Liver (tissue), 9 donors: ENCODE measurements around the gene LINC00305. TPM values are rescaled to one million over a fixed set of nuclear protein-coding genes. Genes with fewer than 3 reads are reported as not detected.

Experiments used
- DNase-seq: peaks from one replicate; pipeline ENCODE4 v3.0.0-alpha.2; 2017; ENCODE audit warnings: low spot score
- H3K27ac ChIP-seq, 2 donors: one replicate each; pipeline ENCODE4 v1.7.0; 2013; ENCODE audit warnings: inconsistent platforms in 2 of 2, low read length in 2 of 2, control low read depth in 1 of 2, low read depth in 1 of 2, mild to moderate bottlenecking in 1 of 2
- H3K27me3 ChIP-seq, 4 donors: one replicate each; pipeline versions ENCODE4 v1.6.1 to v1.7.0; 2013; ENCODE audit warnings: low read length in 3 of 4, inconsistent platforms in 1 of 4, mild to moderate bottlenecking in 1 of 4, moderate library complexity in 1 of 4; ENCODE audit not compliant: control insufficient read depth in 4 of 4, insufficient read depth in 4 of 4
- H3K36me3 ChIP-seq, 4 donors: one replicate each; pipeline versions ENCODE4 v1.6.1 to v1.7.0; 2013; ENCODE audit warnings: low read length in 3 of 4, mild to moderate bottlenecking in 3 of 4, low read depth in 1 of 4, moderate library complexity in 1 of 4; ENCODE audit not compliant: control insufficient read depth in 4 of 4, insufficient read depth in 3 of 4
- H3K4me1 ChIP-seq, 4 donors: one replicate each; pipeline versions ENCODE4 v1.6.1 to v1.7.0; 2013; ENCODE audit warnings: low read length in 3 of 4, mild to moderate bottlenecking in 3 of 4, moderate library complexity in 1 of 4; ENCODE audit not compliant: control insufficient read depth in 4 of 4, insufficient read depth in 4 of 4
- H3K4me3 ChIP-seq, 3 donors: one replicate each; pipeline versions ENCODE4 v1.6.1 to v1.7.0; 2013; ENCODE audit warnings: low read length in 3 of 3, control low read depth in 1 of 3, low read depth in 1 of 3, mild to moderate bottlenecking in 1 of 3
- H3K9ac ChIP-seq, 2 donors: one replicate each; pipeline ENCODE4 v1.7.0; 2013; ENCODE audit warnings: low read length in 2 of 2, mild to moderate bottlenecking in 2 of 2, moderate library complexity in 2 of 2, control low read depth in 1 of 2, low read depth in 1 of 2
- H3K9me3 ChIP-seq, 4 donors: one replicate each; pipeline versions ENCODE4 v1.6.1 to v1.7.0; 2013; ENCODE audit warnings: low read length in 3 of 4; ENCODE audit not compliant: control insufficient read depth in 4 of 4
- EGR1 ChIP-seq, 2 donors: IDR thresholded peaks; 2 replicates each; pipeline ENCODE4 v1.6.1; 2016 to 2018; ENCODE audit warnings: antibody characterized with exemption in 2 of 2, low read depth in 2 of 2
- FOXA1 ChIP-seq: IDR thresholded peaks from 2 replicates; pipeline ENCODE4 v1.6.1; 2016; ENCODE audit warnings: antibody characterized with exemption
- GABPA ChIP-seq, 2 donors: IDR thresholded peaks in 1 of 2; conservative IDR thresholded peaks in 1 of 2; 2 replicates each; pipeline ENCODE4 v1.6.1; 2016; ENCODE audit warnings: antibody characterized with exemption in 2 of 2, mild to moderate bottlenecking in 1 of 2, moderate library complexity in 1 of 2
- HNF4A ChIP-seq, 2 donors: conservative IDR thresholded peaks; 2 replicates each; pipeline ENCODE4 v1.6.1; 2016; ENCODE audit warnings: antibody characterized with exemption in 2 of 2, mild to moderate bottlenecking in 2 of 2
- HNF4G ChIP-seq: IDR thresholded peaks from 2 replicates; pipeline ENCODE4 v1.6.1; 2016; ENCODE audit warnings: antibody characterized with exemption
- JUND ChIP-seq, 2 donors: IDR thresholded peaks; 2 replicates each; pipeline ENCODE4 v1.6.1; 2016; ENCODE audit warnings: antibody characterized with exemption in 2 of 2
- MAX ChIP-seq: IDR thresholded peaks from 2 replicates; pipeline ENCODE4 v1.6.1; 2016; ENCODE audit warnings: antibody characterized with exemption
- RAD21 ChIP-seq, 2 donors: IDR thresholded peaks; 2 replicates each; pipeline ENCODE4 v1.6.1; 2016; ENCODE audit warnings: antibody characterized with exemption in 2 of 2, mild to moderate bottlenecking in 2 of 2
- REST ChIP-seq: IDR thresholded peaks from 2 replicates; pipeline ENCODE4 v1.6.1; 2016; ENCODE audit warnings: antibody characterized with exemption, mild to moderate bottlenecking
- RXRA ChIP-seq, 2 donors: IDR thresholded peaks; 2 replicates each; pipeline ENCODE4 v1.6.1; 2017 to 2018; ENCODE audit warnings: antibody characterized with exemption in 2 of 2, mild to moderate bottlenecking in 1 of 2
- TAF1 ChIP-seq: conservative IDR thresholded peaks from 2 replicates; pipeline ENCODE4 v1.6.1; 2016; ENCODE audit warnings: antibody characterized with exemption, mild to moderate bottlenecking
- YY1 ChIP-seq: IDR thresholded peaks from 2 replicates; pipeline ENCODE4 v1.6.1; 2016; ENCODE audit warnings: antibody characterized with exemption, mild to moderate bottlenecking
- ZBTB33 ChIP-seq: IDR thresholded peaks from 2 replicates; pipeline ENCODE4 v1.6.1; 2016; ENCODE audit warnings: antibody characterized with exemption
- WGBS: extraction: QIAGEN DNeasy Blood & Tissue Kit; methylation state at CpG from one replicate; pipeline ENCODE4 v1.1.7; 2013; 5-methylcytosine and 5-hydroxymethylcytosine counted together
- polyA plus RNA-seq, 2 donors: library from polyadenylated mRNA; stranded (reverse) in 1 of 2; unstranded in 1 of 2; fragments of 200-250 nt in 1 of 2; fragments of >200 nt in 1 of 2; fragmentation: Nextera tagmentation in 1 of 2; extraction: Ambion mirVana in 1 of 2; gene quantifications; one replicate each; pipeline versions ENCODE4 v1.2.1 to v1.2.3, GENCODE V29; 2013 to 2015
- total RNA-seq, 2 donors: library from RNA; depleted of rRNA; stranded (reverse); fragments of >200 nt; gene quantifications; one replicate each; pipeline ENCODE4 v1.2.3, GENCODE V29; 2014
- donor health status: healthy.
- donor health status: healthy.
- donor health status: healthy.
- donor health status: healthy.
- donor health status: healthy.

Gene LINC00305
- total and polyA plus RNA-seq, 4 donors: 0.84 TPM; not detected in 3

- no peak for TF ChIP-seq ZBTB33
- no peak for TF ChIP-seq JUND (IDR thresholded peaks at IDR 0.05)
- TF ChIP-seq FOXA1: no peak
These were observed 17.0 kb upstream of the LINC00305 start (continued) for GRCh38 chr18:64165906-64166305.

GRCh38 chr18:64164883-64165282, 16.0 kb upstream of the LINC00305 start:
- WGBS: 90% methylated on average over 4 of the region's 4 CpGs

GRCh38 chr18:64149916-64150438, 1.1 kb upstream of the LINC00305 start:
- no peaks in the 10 kb centered on the region for H3K9me3 ChIP-seq
- H3K4me3 ChIP-seq: no peak overlapping the region
- no peak overlapping the region for H3K27ac ChIP-seq
- H3K9ac ChIP-seq: no peak overlapping the region
- H3K27me3 ChIP-seq: no peaks in the 10 kb centered on the region
- H3K36me3 ChIP-seq: no peaks in the 10 kb centered on the region
- no peaks in the 10 kb centered on the region for H3K4me1 ChIP-seq
- TF ChIP-seq RXRA (IDR thresholded peaks at IDR 0.05) (no peak), JUND (IDR thresholded peaks at IDR 0.05) (no peak), GABPA (IDR thresholded peaks at IDR 0.05 in 1 of 2, conservative IDR thresholded peaks at IDR 0.05 in 1 of 2) (no peak), RAD21 (IDR thresholded peaks at IDR 0.05) (no peak), HNF4A (conservative IDR thresholded peaks at IDR 0.05) (no peak), EGR1 (IDR thresholded peaks at IDR 0.05; ENCODE audit: low read depth in 2 of 2) (no peak)
- WGBS: 84% methylated on average over 11 of the region's 11 CpGs
- DNase-seq: no peak

More at GRCh38 chr18:64164883-64165282, 16.0 kb upstream of the LINC00305 start:
- H3K9ac ChIP-seq: no peak overlapping the region
- no peak overlapping the region for H3K4me3 ChIP-seq
- TF ChIP-seq HNF4G: no peak
- no peak for TF ChIP-seq EGR1 (IDR thresholded peaks at IDR 0.05; ENCODE audit: low read depth in 2 of 2)
- TF ChIP-seq REST: no peak
- no peaks in the 10 kb centered on the region for H3K9me3 ChIP-seq
- H3K4me1 ChIP-seq: no peaks in the 10 kb centered on the region
- H3K27me3 ChIP-seq: no peaks in the 10 kb centered on the region
- DNase-seq: no peak
- H3K36me3 ChIP-seq: no peaks in the 10 kb centered on the region
- no peak overlapping the region for H3K27ac ChIP-seq

- Histone ChIP-seq H3K27me3 (no peaks in the 10 kb centered on the region), H3K4me1 (no peaks in the 10 kb centered on the region), H3K36me3 (no peaks in the 10 kb centered on the region), H3K4me3 (no peak overlapping the region), H3K9ac (no peak overlapping the region), H3K27ac (no peak overlapping the region), H3K9me3 (no peaks in the 10 kb centered on the region)
- 85% methylated on average over 1 of the region's 1 CpG for WGBS
- DNase-seq: no peak
- TF ChIP-seq GABPA (IDR thresholded peaks at IDR 0.05 in 1 of 2, conservative IDR thresholded peaks at IDR 0.05 in 1 of 2) (no peak), TAF1 (no peak), MAX (no peak), YY1 (no peak)
These were observed 6.0 kb downstream of the LINC00305 start for GRCh38 chr18:64142904-64143303.
